ENCODE results near the gene OTOG. TPM values are rescaled to one million over a fixed set of nuclear protein-coding genes. Genes with fewer than 3 reads are reported as not detected.

Gene OTOG
- total RNA-seq, 1 experiment from 2014 or later = not detected

- no peaks in the 10 kb centered on the region for H3K9me3 ChIP-seq (ENCODE audit: insufficient read depth, low read depth)
Measured at GRCh38 chr11:17538731-17539130, 8.3 kb upstream of the OTOG start.

GRCh38 chr11:17540807-17541206, 6.3 kb upstream of the OTOG start:
- H3K27me3 ChIP-seq (ENCODE audit: insufficient read depth, low read depth) = peaks cover 45% of the 10 kb centered on the region
- H3F3A ChIP-seq (ENCODE audit: insufficient read depth, low read depth) = no peaks in the 10 kb centered on the region
- ChIA-PET CTCF (no interaction called here), POLR2A (ENCODE audit: unreplicated experiment) (no interaction called here)
- intact Hi-C loops (cut with micrococcal nuclease; ENCODE audit: unreplicated experiment) = no loop called here
- H3K4me1 ChIP-seq (replicated peaks; ENCODE audit: insufficient read depth) = no peaks in the 10 kb centered on the region
- H4K20me1 ChIP-seq (ENCODE audit: insufficient read depth) = no peaks in the 10 kb centered on the region
- no peaks in the 10 kb centered on the region for H3K36me3 ChIP-seq (ENCODE audit: low read depth)
- no peaks in the 10 kb centered on the region for H3K9me3 ChIP-seq (ENCODE audit: insufficient read depth, low read depth)
- no peak overlapping the region for H3K4me3 ChIP-seq
- no peak for DNase-seq
- H3K79me2 ChIP-seq (ENCODE audit: low read depth) = no peaks in the 10 kb centered on the region
- no peak overlapping the region for H2AFZ ChIP-seq
- no peak overlapping the region for H3K27ac ChIP-seq
- TF ChIP-seq CTCF (conservative IDR thresholded peaks at IDR 0.05) (no peak), EZH2 (IDR thresholded peaks at IDR 0.05; ENCODE audit: low read depth) (no peak)
- no peaks in the 10 kb centered on the region for H3K9me2 ChIP-seq (ENCODE audit: insufficient read depth)
- no peak overlapping the region for H3K4me2 ChIP-seq
- no TSS peak for BruUV-seq (replicated peaks)

More at GRCh38 chr11:17538731-17539130, 8.3 kb upstream of the OTOG start:
- H3K4me2 ChIP-seq = no peak overlapping the region
- no TSS peak for BruUV-seq (replicated peaks)
- H3K79me2 ChIP-seq (ENCODE audit: low read depth) = no peaks in the 10 kb centered on the region
- DNase-seq = no peak
- H3K27ac ChIP-seq = no peak overlapping the region
- POLR2A ChIA-PET (ENCODE audit: unreplicated experiment) = no interaction called here
- no peaks in the 10 kb centered on the region for H3K4me1 ChIP-seq (replicated peaks; ENCODE audit: insufficient read depth)
- H3K4me3 ChIP-seq = no peak overlapping the region
- peaks cover 55% of the 10 kb centered on the region for H3K27me3 ChIP-seq (ENCODE audit: insufficient read depth, low read depth)
- no peaks in the 10 kb centered on the region for H3F3A ChIP-seq (ENCODE audit: insufficient read depth, low read depth)
- intact Hi-C loops (cut with micrococcal nuclease; ENCODE audit: unreplicated experiment) = no loop called here
- H4K20me1 ChIP-seq (ENCODE audit: insufficient read depth) = no peaks in the 10 kb centered on the region
- H3K36me3 ChIP-seq (ENCODE audit: low read depth) = no peaks in the 10 kb centered on the region
- no peak overlapping the region for H2AFZ ChIP-seq
- H3K9me2 ChIP-seq (ENCODE audit: insufficient read depth) = no peaks in the 10 kb centered on the region
- TF ChIP-seq EZH2 (IDR thresholded peaks at IDR 0.05; ENCODE audit: low read depth) = no peak
- no peak for TF ChIP-seq CTCF (conservative IDR thresholded peaks at IDR 0.05)
- CTCF ChIA-PET = no interaction called here

GRCh38 chr11:17541330-17541885, 5.7 kb upstream of the OTOG start:
- no peak for DNase-seq
- CTCF ChIA-PET = interaction anchor here (1.0 kb wide), 1 partner anchor 14 kb away, joined by 3 read pairs; no protein-coding TSS in a partner anchor

More at GRCh38 chr11:17541330-17541885, 5.7 kb upstream of the OTOG start:
- Histone ChIP-seq H4K20me1 (ENCODE audit: insufficient read depth) (no peaks in the 10 kb centered on the region), H2AFZ (no peak overlapping the region), H3K4me1 (replicated peaks; ENCODE audit: insufficient read depth) (no peaks in the 10 kb centered on the region), H3K4me2 (no peak overlapping the region), H3F3A (ENCODE audit: insufficient read depth, low read depth) (no peaks in the 10 kb centered on the region), H3K9me2 (ENCODE audit: insufficient read depth) (no peaks in the 10 kb centered on the region), H3K36me3 (ENCODE audit: low read depth) (no peaks in the 10 kb centered on the region), H3K79me2 (ENCODE audit: low read depth) (no peaks in the 10 kb centered on the region), H3K27me3 (ENCODE audit: insufficient read depth, low read depth) (peaks cover 40% of the 10 kb centered on the region), H3K4me3 (no peak overlapping the region), H3K27ac (no peak overlapping the region), H3K9me3 (ENCODE audit: insufficient read depth, low read depth) (no peaks in the 10 kb centered on the region)
- intact Hi-C loops (cut with micrococcal nuclease; ENCODE audit: unreplicated experiment) = no loop called here
- TF ChIP-seq CTCF (conservative IDR thresholded peaks at IDR 0.05) = no peak
- no peak for TF ChIP-seq EZH2 (IDR thresholded peaks at IDR 0.05; ENCODE audit: low read depth)
- POLR2A ChIA-PET (ENCODE audit: unreplicated experiment) = no interaction called here
- no TSS peak for BruUV-seq (replicated peaks)
